Breast epithelium (tissue), 4 donors: ENCODE data around the gene HTR4. TPM values are rescaled to one million over a fixed set of nuclear protein-coding genes. Genes with fewer than 3 reads are reported as not detected.
"Not testable (repeated sequence)": the region's sequence is repeated elsewhere in the genome, so short reads cannot be mapped to it uniquely, and the experiment has no call there.

Source experiments
- DNase-seq, 2 donors: peaks; one replicate each; pipeline ENCODE4 v3.0.0-alpha.2; 2019; ENCODE audit warnings: low spot score in 2 of 2
- H3K27ac ChIP-seq, 2 donors: fragments of 200-600 bp; sonication (generic) in 1 of 2; one replicate each; pipeline ENCODE4 v1.5.1; 2016 to 2019; ENCODE audit warnings: mild to moderate bottlenecking in 1 of 2
- H3K27me3 ChIP-seq, 2 donors: fragments of 200-600 bp; sonication (generic) in 1 of 2; one replicate each; pipeline versions ENCODE4 v1.5.1 to v1.6.0; 2017 to 2019; ENCODE audit warnings: control low read depth in 1 of 2, mild to moderate bottlenecking in 1 of 2
- H3K36me3 ChIP-seq: fragments of 200-600 bp; one replicate; pipeline ENCODE4 v1.5.1; 2019
- H3K4me1 ChIP-seq, 2 donors: fragments of 200-600 bp; sonication (generic); one replicate each; pipeline ENCODE4 v1.5.1; 2016 to 2019; ENCODE audit warnings: control low read depth in 1 of 2
- H3K4me3 ChIP-seq, 3 donors: fragments of 200-600 bp; sonication (generic); 1 replicate in 2 of 3; 2 replicates in 1 of 3; pipeline ENCODE4 v1.5.1; 2016 to 2019; ENCODE audit warnings: mild to moderate bottlenecking in 3 of 3, moderate library complexity in 2 of 3
- H3K9me3 ChIP-seq, 2 donors: fragments of 200-600 bp; sonication (generic) in 1 of 2; one replicate each; pipeline ENCODE4 v1.5.1; 2016 to 2019; ENCODE audit warnings: control low read depth in 1 of 2
- CTCF ChIP-seq, 3 donors: fragments of 450-650 bp; IDR thresholded peaks; one replicate each; pipeline ENCODE4 v1.5.1; 2016 to 2017; ENCODE audit warnings: antibody characterized with exemption in 3 of 3, mild to moderate bottlenecking in 3 of 3, moderate library complexity in 3 of 3
- POLR2A ChIP-seq: fragments of 450-650 bp; IDR thresholded peaks from one replicate; pipeline ENCODE4 v1.6.1; 2016; ENCODE audit warnings: antibody characterized with exemption, mild to moderate bottlenecking, moderate library complexity
- POLR2AphosphoS5 ChIP-seq, 3 donors: sonication (generic); formaldehyde crosslinking; IDR thresholded peaks; one replicate each; pipeline ENCODE4 v1.6.1; 2017; ENCODE audit warnings: antibody characterized with exemption in 3 of 3
- intact Hi-C: fragments of 100-400 bp; cut with DNase I; formaldehyde crosslinking; loops from one replicate; pipeline ENCODE4 v1.15.1; 2023; ENCODE audit warnings: low total_unique reads
- total RNA-seq, 3 donors: library from RNA; depleted of rRNA; stranded (reverse); fragments of >200 nt; gene quantifications; one replicate each; pipeline ENCODE4 v1.1.0, GENCODE V29; 2016

HTR4 gene
- total RNA-seq, 3 donors from 2014 or later: 0.15 to 0.66 TPM; not detected in 1

DNA sequence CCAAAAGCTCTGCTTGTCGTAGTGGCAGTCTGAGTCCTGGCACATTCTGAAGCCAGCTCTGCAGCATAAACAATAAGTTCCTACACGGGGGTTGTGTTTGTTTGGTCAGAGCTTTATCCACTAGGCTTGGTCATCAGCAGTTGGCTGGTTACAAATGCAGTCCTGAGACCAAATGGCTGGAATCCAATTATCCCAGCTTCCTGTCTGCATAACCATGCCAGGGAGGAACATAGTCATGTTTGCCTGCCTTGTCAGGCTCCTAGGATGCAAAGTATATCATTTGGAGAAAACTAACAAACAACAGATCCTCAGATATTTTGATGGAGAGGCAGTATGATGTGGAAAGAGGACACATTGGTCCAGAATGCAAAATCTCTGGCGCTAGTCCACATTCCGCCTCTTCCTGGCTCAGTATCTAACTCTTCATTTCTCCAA is 184.8 kb downstream of the HTR4 start:
- no peak for TF ChIP-seq POLR2A
- TF ChIP-seq POLR2AphosphoS5 (IDR thresholded peaks at IDR 0.05): no peak
- no peak for TF ChIP-seq CTCF (IDR thresholded peaks at IDR 0.05)
- H3K4me1 ChIP-seq: no peaks in the 10 kb centered on the region
- H3K9me3 ChIP-seq: no peaks in the 10 kb centered on the region
- no peak overlapping the region for H3K4me3 ChIP-seq
- no peaks in the 10 kb centered on the region for H3K27me3 ChIP-seq
- H3K36me3 ChIP-seq: no peaks in the 10 kb centered on the region
- intact Hi-C loops: no loop called here
- no peak overlapping the region for H3K27ac ChIP-seq
- DNase-seq: no peak

GRCh38 chr5:148468746-148469145 is 185.6 kb downstream of the HTR4 start:
- H3K27ac ChIP-seq, H3K27me3 ChIP-seq, intact Hi-C loops, H3K9me3 ChIP-seq, H3K4me3 ChIP-seq, H3K4me1 ChIP-seq, DNase-seq, H3K36me3 ChIP-seq: not testable (repeated sequence)

DNA sequence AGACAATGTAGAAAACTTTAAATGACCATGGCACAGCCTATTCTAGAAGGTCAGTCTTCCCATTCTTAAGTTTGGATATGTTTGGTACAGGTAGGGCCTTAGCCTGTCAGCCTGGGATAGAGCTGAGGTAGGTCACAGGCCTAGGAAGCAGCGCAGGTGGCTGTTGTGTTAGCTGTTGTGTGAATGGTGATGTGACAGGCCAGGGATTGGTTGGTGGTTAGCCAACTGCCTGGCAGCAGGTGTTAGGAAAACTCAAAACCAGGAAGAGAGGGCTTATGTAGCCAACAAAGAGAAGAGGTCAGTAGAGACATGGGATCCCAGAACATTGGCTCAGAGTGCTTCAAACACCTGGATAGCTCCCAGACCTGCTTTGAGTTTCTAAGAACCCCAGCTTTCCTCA is 186.4 kb downstream of the HTR4 start:
- TF ChIP-seq POLR2A: no peak
- TF ChIP-seq POLR2AphosphoS5 (IDR thresholded peaks at IDR 0.05): no peak
- no peak for TF ChIP-seq CTCF (IDR thresholded peaks at IDR 0.05)
- Histone ChIP-seq H3K27ac (no peak overlapping the region), H3K27me3 (no peaks in the 10 kb centered on the region), H3K9me3 (no peaks in the 10 kb centered on the region), H3K4me3 (no peak overlapping the region), H3K36me3 (no peaks in the 10 kb centered on the region), H3K4me1 (no peaks in the 10 kb centered on the region)
- intact Hi-C loops: no loop called here
- no peak for DNase-seq

DNA sequence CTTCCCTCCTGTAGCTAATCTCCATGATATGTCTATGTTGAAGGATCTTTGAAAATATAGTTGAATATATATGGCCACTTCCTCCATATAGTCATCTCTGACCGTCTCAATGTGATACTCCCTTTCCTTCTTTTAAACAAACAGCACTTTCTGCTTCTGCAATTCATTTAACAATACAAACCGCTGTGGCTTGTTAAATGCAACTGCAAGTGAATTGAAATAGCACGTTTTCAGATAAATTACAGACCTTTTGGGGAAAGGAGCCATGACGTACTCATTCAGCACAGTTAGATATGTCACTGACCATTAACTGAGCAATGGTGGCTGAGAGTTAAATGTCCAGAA is 188.1 kb downstream of the HTR4 start:
- Histone ChIP-seq H3K27me3 (no peaks in the 10 kb centered on the region), H3K27ac (no peak overlapping the region), H3K9me3 (no peaks in the 10 kb centered on the region), H3K36me3 (no peaks in the 10 kb centered on the region), H3K4me1 (no peaks in the 10 kb centered on the region), H3K4me3 (no peak overlapping the region)
- no peak for DNase-seq
- intact Hi-C loops: no loop called here
- TF ChIP-seq POLR2A (no peak), POLR2AphosphoS5 (IDR thresholded peaks at IDR 0.05) (no peak), CTCF (IDR thresholded peaks at IDR 0.05) (no peak)

- TF ChIP-seq POLR2A (no peak), POLR2AphosphoS5 (IDR thresholded peaks at IDR 0.05) (no peak), CTCF (IDR thresholded peaks at IDR 0.05) (no peak)
- H3K9me3 ChIP-seq: no peaks in the 10 kb centered on the region
- no peak overlapping the region for H3K4me3 ChIP-seq
- no peaks in the 10 kb centered on the region for H3K4me1 ChIP-seq
- H3K27ac ChIP-seq: no peak overlapping the region
- H3K36me3 ChIP-seq: no peaks in the 10 kb centered on the region
- intact Hi-C loops: no loop called here
- H3K27me3 ChIP-seq: no peaks in the 10 kb centered on the region
- no peak for DNase-seq
Measured at GRCh38 chr5:148465381-148466235, 188.7 kb downstream of the HTR4 start.
